ENCODE results near the gene RAP1GAP2. TPM values are rescaled to one million over a fixed set of nuclear protein-coding genes. Genes with fewer than 3 reads are reported as not detected.

Gene RAP1GAP2
- 2.1 and 2.9 TPM in 2 replicates for total RNA-seq

DNA sequence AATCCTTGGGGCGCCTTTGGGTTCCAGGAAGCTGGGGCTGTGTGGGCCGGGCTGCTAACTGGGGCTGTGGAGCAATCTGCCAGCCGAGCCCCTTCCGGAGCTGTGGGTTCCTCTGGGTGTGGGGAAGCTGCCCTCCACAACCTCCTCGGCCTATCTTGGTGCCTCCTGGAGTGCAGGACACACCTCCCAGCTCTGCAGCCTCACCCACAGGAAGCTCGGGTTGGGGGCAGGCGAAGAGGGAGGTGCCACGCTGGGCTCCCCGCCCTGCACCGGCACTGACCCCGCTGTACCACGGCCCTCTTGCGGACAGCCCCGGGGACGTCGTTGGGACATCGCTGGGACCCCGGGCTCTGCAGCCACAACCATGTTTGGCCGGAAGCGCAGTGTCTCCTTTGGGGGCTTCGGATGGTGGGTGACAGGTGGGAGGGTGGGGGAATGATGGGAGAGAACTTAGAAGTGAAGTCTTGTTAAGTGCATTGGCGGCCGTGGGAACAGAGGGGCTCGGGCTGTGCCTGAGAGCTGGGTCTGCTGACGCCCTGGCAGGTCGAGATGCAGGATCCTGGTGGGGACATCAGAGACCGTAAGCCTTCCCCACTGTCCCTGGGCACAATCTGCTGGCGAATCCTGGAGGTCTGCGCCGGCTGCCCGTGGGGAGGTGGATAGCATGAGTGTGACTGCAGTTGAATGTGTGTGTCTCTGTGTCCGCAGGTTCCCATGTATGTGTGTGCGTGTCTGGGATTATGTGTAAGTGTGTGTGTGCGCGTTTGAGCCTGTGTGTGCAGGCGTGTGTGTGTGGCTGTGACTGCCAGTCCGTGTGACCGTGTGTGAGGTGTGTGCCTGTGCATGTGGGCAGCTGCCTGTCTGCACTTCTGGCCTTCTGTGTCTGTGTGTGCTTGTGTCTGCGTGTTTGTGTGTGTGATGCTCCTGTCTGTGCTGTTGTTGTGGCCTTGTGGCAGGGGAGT is at the start of gene RAP1GAP2:
RAP1GAP2 (plus strand) TSS at position 275 of the 962 bp plus-strand sequence; CDS start at position 365, 90 bp downstream.

DNA sequence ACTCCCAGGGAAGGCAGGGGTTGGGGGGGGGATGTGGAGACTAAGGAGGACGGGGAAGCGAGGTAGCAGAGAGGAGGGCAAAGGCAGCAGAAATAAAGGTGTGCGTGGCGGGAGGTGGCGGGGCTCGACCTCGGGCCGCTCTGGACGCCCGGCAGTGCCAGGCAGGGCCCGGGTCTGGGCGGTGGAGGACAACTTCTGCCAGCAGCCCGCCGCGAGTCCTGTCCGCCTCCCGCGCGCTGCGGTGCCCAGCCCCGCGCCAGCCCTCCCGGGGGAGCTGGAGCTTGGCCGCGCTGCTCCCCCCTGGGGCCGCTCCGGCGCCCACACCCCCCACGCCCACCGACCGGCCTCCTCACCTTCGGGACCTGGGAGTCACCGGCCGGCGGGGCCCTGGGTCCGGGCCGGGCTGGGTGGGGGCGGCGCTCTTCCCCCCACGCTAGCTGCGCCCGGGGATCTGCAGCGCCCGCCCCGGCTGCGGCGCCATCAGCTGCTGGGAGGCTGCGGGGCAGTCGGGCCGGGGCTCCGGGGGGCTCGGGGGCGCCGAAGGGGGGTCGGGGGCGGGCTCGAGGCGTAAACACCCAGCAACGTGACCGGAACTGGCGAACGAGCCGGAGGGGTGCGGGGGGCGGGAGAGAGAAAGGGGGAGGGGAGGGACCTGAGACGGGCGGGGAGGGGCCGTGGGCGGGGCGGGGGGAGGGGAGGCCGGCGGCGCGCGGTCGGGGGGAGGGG is 47.0 kb upstream of the RAP1GAP2 start, which contains the start of gene CCDC92B:
CCDC92B (minus strand) TSS at position 595 of the 726 bp plus-strand sequence. CDS start 14,507 bp downstream, outside the sequence.

DNA sequence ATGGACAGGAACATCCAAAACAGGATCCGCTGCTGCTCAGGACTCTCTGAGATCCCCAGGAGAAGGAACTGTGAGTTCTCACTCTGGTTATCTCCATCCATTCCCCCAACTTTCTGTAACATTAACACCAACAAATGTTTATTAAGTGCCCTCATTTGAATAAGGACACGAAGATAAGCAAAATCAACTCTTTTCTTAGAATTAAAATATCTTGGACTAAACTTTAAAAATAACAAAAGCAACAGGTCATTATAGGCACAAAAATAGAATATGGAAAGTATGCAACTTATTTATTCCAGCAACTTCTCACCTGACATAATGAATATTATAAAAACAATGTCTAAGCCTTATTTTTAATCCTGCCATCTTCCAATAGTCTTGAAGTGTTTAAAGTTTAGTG is 267.3 kb downstream of the RAP1GAP2 start, which contains the start of gene OR1D5:
OR1D5 (minus strand) TSS at position 101 of the 400 bp plus-strand sequence; CDS start at position 101, 0 bp downstream.

Small RNAs within 50 kb of the gene (small RNA-seq; reads per million reads assigned to genes)
- gene MIR1253 (not detected), gene hsa-mir-1253 (not detected)

Other genes starting within 250 kb of the RAP1GAP2 start
- gene PAFAH1B1, start 202.8 kb upstream of the RAP1GAP2 start, total RNA-seq = 97.8 and 129 TPM in 2 replicates
- 43.6 and 54.0 TPM in 2 replicates for gene CLUH, start 84.7 kb upstream of the RAP1GAP2 start, total RNA-seq
- gene CCDC92B, start 46.8 kb upstream of the RAP1GAP2 start, total RNA-seq = not detected in 2 replicates